Natural killer cell treated with Interleukin-12 subunit alpha and Interleukin-12 subunit beta and Interleukin-15 and Interleukin-18, amount 100 ng/mL, for 72 hours (primary cell): ENCODE results near the gene BCKDK. TPM values are rescaled to one million over a fixed set of nuclear protein-coding genes. Genes with fewer than 3 reads are reported as not detected.
A peak's percentile ranks its signal among the peaks of the same experiment; 100 is the strongest.

Source experiments
- ATAC-seq, 2 donors: fragments of 150-1000 bp; cut with Tn5 transposase in 1 of 2; sonication (Bioruptor Pico), chemical (Tn5 transposase) in 1 of 2; 2 replicates each; pipeline ENCODE4 v1.10.0; 2021
- DNase-seq: peaks from one replicate; pipeline ENCODE4 v3.0.0; 2022; ENCODE audit warnings: low spot score
- H3K27ac Mint-ChIP-seq, 2 donors: 1 replicate in 1 of 2; 2 replicates in 1 of 2; pipeline ENCODE4 v1.8.0; 2022; ENCODE audit warnings: mixed read lengths in 2 of 2, mild to moderate bottlenecking in 1 of 2, moderate library complexity in 1 of 2
- H3K27me3 Mint-ChIP-seq, 2 donors: 1 replicate in 1 of 2; 2 replicates in 1 of 2; pipeline ENCODE4 v1.8.0; 2022; ENCODE audit warnings: mixed read lengths in 2 of 2
- H3K36me3 Mint-ChIP-seq: one replicate; pipeline ENCODE4 v1.8.0; 2022; ENCODE audit warnings: mixed read lengths
- H3K4me1 Mint-ChIP-seq, 2 donors: 1 replicate in 1 of 2; 2 replicates in 1 of 2; pipeline ENCODE4 v1.8.0; 2022; ENCODE audit warnings: low read depth in 2 of 2, mixed read lengths in 2 of 2, mild to moderate bottlenecking in 1 of 2
- H3K4me3 Mint-ChIP-seq: one replicate; pipeline ENCODE4 v1.8.0; 2022; ENCODE audit warnings: mixed read lengths
- H3K9me3 Mint-ChIP-seq: 2 replicates; pipeline ENCODE4 v1.8.0; 2022; ENCODE audit warnings: mixed read lengths
- total RNA-seq, 2 donors: library from RNA; stranded (reverse); gene quantifications; one replicate each; pipeline ENCODE4 v1.2.3, GENCODE V29; 2022

Gene BCKDK
- total RNA-seq, 2 donors from 2014 or later: 42.7 to 43.1 TPM

- Mint-ChIP-seq H3K4me3 (peak overlapping the region; percentile 98), H3K4me1 (peaks cover 33 to 37% of the 10 kb centered on the region in 2 donors), H3K27me3 (no peaks in the 10 kb centered on the region), H3K36me3 (peaks cover 13% of the 10 kb centered on the region), H3K9me3 (no peaks in the 10 kb centered on the region), H3K27ac (peak overlapping the region; percentile 92 to 93)
- DNase-seq (no peak), ATAC-seq (no peak)
Measured at GRCh38 chr16:31074814-31075183, 33.4 kb upstream of the BCKDK start.

GRCh38 chr16:31076319-31076718 is 31.9 kb upstream of the BCKDK start:
- Mint-ChIP-seq H3K9me3 (no peaks in the 10 kb centered on the region), H3K27ac (peak overlapping the region in 1 of 2 donors; percentile 39), H3K36me3 (peaks cover 13% of the 10 kb centered on the region), H3K4me3 (no peak overlapping the region), H3K4me1 (peaks cover 33 to 37% of the 10 kb centered on the region in 2 donors), H3K27me3 (no peaks in the 10 kb centered on the region)
- no peak for DNase-seq
- ATAC-seq: no peak

GRCh38 chr16:31077024-31077423 is 31.2 kb upstream of the BCKDK start:
- H3K4me3 Mint-ChIP-seq: no peak overlapping the region
- peaks cover 13% of the 10 kb centered on the region for H3K36me3 Mint-ChIP-seq
- H3K9me3 Mint-ChIP-seq: no peaks in the 10 kb centered on the region
- no peak overlapping the region for H3K27ac Mint-ChIP-seq
- H3K4me1 Mint-ChIP-seq: peaks cover 27 to 31% of the 10 kb centered on the region in 2 donors
- no peak for ATAC-seq
- DNase-seq: no peak
- no peaks in the 10 kb centered on the region for H3K27me3 Mint-ChIP-seq

GRCh38 chr16:31077592-31078396 is 30.4 kb upstream of the BCKDK start:
- Mint-ChIP-seq H3K27me3 (no peaks in the 10 kb centered on the region), H3K36me3 (peaks cover 8% of the 10 kb centered on the region), H3K27ac (no peak overlapping the region), H3K9me3 (no peaks in the 10 kb centered on the region), H3K4me3 (no peak overlapping the region), H3K4me1 (peaks cover 25 to 30% of the 10 kb centered on the region in 2 donors)
- DNase-seq (no peak), ATAC-seq (no peak)

- DNase-seq: no peak
- peak overlapping the region in 1 of 2 donors; percentile 35 for H3K27ac Mint-ChIP-seq
- H3K27me3 Mint-ChIP-seq: no peaks in the 10 kb centered on the region
- ATAC-seq: no peak
- no peaks in the 10 kb centered on the region for H3K9me3 Mint-ChIP-seq
- H3K36me3 Mint-ChIP-seq: peaks cover 7% of the 10 kb centered on the region
- peaks cover 23 to 29% of the 10 kb centered on the region in 2 donors for H3K4me1 Mint-ChIP-seq
- H3K4me3 Mint-ChIP-seq: no peak overlapping the region
Measured at GRCh38 chr16:31078597-31079341, 29.4 kb upstream of the BCKDK start.

- Mint-ChIP-seq H3K27ac (peak overlapping the region in 1 of 2 donors; percentile 35), H3K36me3 (peaks cover 6% of the 10 kb centered on the region), H3K4me3 (no peak overlapping the region)
Measured at GRCh38 chr16:31079342-31079944, 28.7 kb upstream of the BCKDK start.

GRCh38 chr16:31080035-31080629 is 28.1 kb upstream of the BCKDK start:
- H3K4me3 Mint-ChIP-seq: no peak overlapping the region
- DNase-seq (no peak), ATAC-seq (no peak)
- no peaks in the 10 kb centered on the region for H3K36me3 Mint-ChIP-seq
- H3K27ac Mint-ChIP-seq: peak overlapping the region in 1 of 2 donors; percentile 35
- no peaks in the 10 kb centered on the region for H3K27me3 Mint-ChIP-seq
- peaks cover 14 to 22% of the 10 kb centered on the region in 2 donors for H3K4me1 Mint-ChIP-seq
- H3K9me3 Mint-ChIP-seq: no peaks in the 10 kb centered on the region

More at GRCh38 chr16:31079342-31079944, 28.7 kb upstream of the BCKDK start:
- peaks cover 21 to 29% of the 10 kb centered on the region in 2 donors for H3K4me1 Mint-ChIP-seq
- ATAC-seq: peak in 1 of 2 donors; percentile 61
- H3K27me3 Mint-ChIP-seq: no peaks in the 10 kb centered on the region
- no peaks in the 10 kb centered on the region for H3K9me3 Mint-ChIP-seq
- no peak for DNase-seq

GRCh38 chr16:31080756-31081419 is 27.3 kb upstream of the BCKDK start:
- DNase-seq (no peak), ATAC-seq (no peak)
- no peak overlapping the region for H3K27ac Mint-ChIP-seq
- H3K4me3 Mint-ChIP-seq: no peak overlapping the region
- no peaks in the 10 kb centered on the region for H3K36me3 Mint-ChIP-seq
- no peaks in the 10 kb centered on the region for H3K27me3 Mint-ChIP-seq
- peaks cover 13 to 25% of the 10 kb centered on the region in 2 donors for H3K4me1 Mint-ChIP-seq
- H3K9me3 Mint-ChIP-seq: no peaks in the 10 kb centered on the region

GRCh38 chr16:31081428-31082351 is 26.5 kb upstream of the BCKDK start:
- DNase-seq (no peak), ATAC-seq (no peak)
- Mint-ChIP-seq H3K27ac (no peak overlapping the region), H3K36me3 (no peaks in the 10 kb centered on the region), H3K4me1 (peaks cover 13 to 25% of the 10 kb centered on the region in 2 donors), H3K4me3 (no peak overlapping the region), H3K9me3 (no peaks in the 10 kb centered on the region), H3K27me3 (no peaks in the 10 kb centered on the region)

GRCh38 chr16:31082368-31083045 is 25.7 kb upstream of the BCKDK start:
- H3K27me3 Mint-ChIP-seq: no peaks in the 10 kb centered on the region
- no peak for DNase-seq
- no peak overlapping the region for H3K27ac Mint-ChIP-seq

GRCh38 chr16:31083081-31083480 is 25.1 kb upstream of the BCKDK start:
- no peak overlapping the region for H3K4me3 Mint-ChIP-seq
- H3K36me3 Mint-ChIP-seq: no peaks in the 10 kb centered on the region
- DNase-seq (no peak), ATAC-seq (no peak)
- no peaks in the 10 kb centered on the region for H3K9me3 Mint-ChIP-seq
- H3K27ac Mint-ChIP-seq: no peak overlapping the region
- H3K4me1 Mint-ChIP-seq: peaks cover 8 to 21% of the 10 kb centered on the region in 2 donors
- H3K27me3 Mint-ChIP-seq: no peaks in the 10 kb centered on the region

More at GRCh38 chr16:31082368-31083045, 25.7 kb upstream of the BCKDK start:
- Mint-ChIP-seq H3K4me3 (no peak overlapping the region), H3K9me3 (no peaks in the 10 kb centered on the region), H3K4me1 (peaks cover 13 to 25% of the 10 kb centered on the region in 2 donors), H3K36me3 (no peaks in the 10 kb centered on the region)
- no peak for ATAC-seq

- H3K27me3 Mint-ChIP-seq: no peaks in the 10 kb centered on the region
- no peak overlapping the region for H3K27ac Mint-ChIP-seq
- no peaks in the 10 kb centered on the region for H3K9me3 Mint-ChIP-seq
- no peaks in the 10 kb centered on the region for H3K36me3 Mint-ChIP-seq
- peaks cover 6 to 18% of the 10 kb centered on the region in 2 donors for H3K4me1 Mint-ChIP-seq
- no peak for DNase-seq
- H3K4me3 Mint-ChIP-seq: no peak overlapping the region
- no peak for ATAC-seq
Measured at GRCh38 chr16:31083556-31083955, 24.6 kb upstream of the BCKDK start.
